Panc1 (cell line): ENCODE results near the gene EGR1. TPM values are rescaled to one million over a fixed set of nuclear protein-coding genes. Genes with fewer than 3 reads are reported as not detected.

Experiments
- ATAC-seq: fragments of 200-7000 bp; cut with Tn5 transposase; 2 replicates; pipeline ENCODE4 v1.9.1; 2020; ENCODE audit warnings: mild to moderate bottlenecking, moderate library complexity
- BruUV-seq: library from RNA; stranded (reverse); fragments of 400-500 nt; replicated peaks from 2 replicates; lab custom pipeline; 2021; lab: Mats Ljungman, UMichigan
- CTCF ChIA-PET: fragments of 300-600 bp; sonication (Branson Sonifier 250); formaldehyde crosslinking; loops from one replicate; lab custom pipeline; 2022; ENCODE audit warnings: antibody characterized with exemption; lab: Charles Lee
- POLR2A ChIA-PET: fragments of 300-600 bp; sonication (Branson Sonifier 250); formaldehyde crosslinking; loops from one replicate; lab custom pipeline; 2022; ENCODE audit warnings: antibody characterized with exemption; lab: Charles Lee
- DNase-seq: peaks from one replicate; pipeline ENCODE4 v3.0.0-alpha.2; 2010; ENCODE audit warnings: low read depth, low spot score
- H3K27ac ChIP-seq: 2 replicates; pipeline ENCODE4 v1.5.1; 2011; ENCODE audit warnings: mild to moderate bottlenecking, low read length, inconsistent platforms
- H3K27me3 ChIP-seq: fragments of 200-500 bp; sonication (Bioruptor generic); 2 replicates; pipeline ENCODE4 v1.6.0; 2014; ENCODE audit warnings: low read length, inconsistent platforms; ENCODE audit not compliant: control insufficient read depth, insufficient read depth
- H3K36me3 ChIP-seq: fragments of 200-500 bp; sonication (Bioruptor generic); 2 replicates; pipeline ENCODE4 v1.5.1; 2014; ENCODE audit warnings: inconsistent platforms, mild to moderate bottlenecking, low read length, moderate library complexity; ENCODE audit not compliant: control insufficient read depth, insufficient read depth
- H3K4me1 ChIP-seq: 2 replicates; pipeline ENCODE4 v1.5.1; 2011; ENCODE audit warnings: inconsistent platforms, mild to moderate bottlenecking, low read length, moderate library complexity; ENCODE audit not compliant: control insufficient read depth, insufficient read depth
- H3K4me3 ChIP-seq, 2 experiments: 2 replicates each; pipeline ENCODE4 v1.5.1; 2011 to 2012; ENCODE audit warnings: low read depth in 2 of 2, low read length in 2 of 2, mild to moderate bottlenecking in 2 of 2, inconsistent platforms in 1 of 2, moderate library complexity in 1 of 2
- H3K9me3 ChIP-seq: fragments of 200-500 bp; sonication (Bioruptor generic); 2 replicates; pipeline ENCODE4 v1.5.1; 2014; ENCODE audit warnings: low read depth, mild to moderate bottlenecking, inconsistent platforms, low read length, moderate library complexity; ENCODE audit not compliant: control insufficient read depth, insufficient read depth
- POLR2AphosphoS5 ChIP-seq: IDR thresholded peaks from 2 replicates; pipeline ENCODE4 v1.6.1; 2012; ENCODE audit warnings: mild to moderate bottlenecking, low read depth, low read length, moderate library complexity
- SIN3A ChIP-seq: IDR thresholded peaks from 2 replicates; pipeline ENCODE4 v1.6.1; 2012; ENCODE audit warnings: low read depth, mild to moderate bottlenecking, low read length, moderate library complexity, borderline replicate concordance; ENCODE audit not compliant: insufficient read depth
- TCF7L2 ChIP-seq: IDR thresholded peaks from 2 replicates; pipeline ENCODE4 v1.6.1; 2011; ENCODE audit warnings: mild to moderate bottlenecking, low read depth, low read length, inconsistent platforms
- in situ Hi-C: cut with HindIII; loops from 2 replicates; pipeline ENCODE4 v1.10.0; 2016; ENCODE audit warnings: low sequenced_read_pairs, low pct_unique_long_range_greater_than_20kb
- intact Hi-C: fragments of 100-400 bp; cut with micrococcal nuclease; formaldehyde crosslinking; loops from one replicate; pipeline ENCODE4 v1.10.0; 2022; ENCODE audit not compliant: unreplicated experiment
- total RNA-seq: library from RNA; stranded (reverse); gene quantifications from one replicate; pipeline ENCODE4 v1.2.1, GENCODE V29; 2021; ENCODE audit not compliant: unreplicated experiment
- TF ChIP-seq, protein P1 (sequence below): fragments of 450-650 bp; IDR thresholded peaks from 2 replicates; pipeline ENCODE4 v1.5.1; 2017; ENCODE audit warnings: mild to moderate bottlenecking
- TF ChIP-seq, protein P2 (sequence below), 2 experiments: IDR thresholded peaks; 2 replicates each; pipeline ENCODE4 v1.6.1; 2011 to 2012; ENCODE audit warnings: low read depth in 2 of 2, control low read depth in 1 of 2, low read length in 1 of 2, mild to moderate bottlenecking in 1 of 2, moderate library complexity in 1 of 2; ENCODE audit not compliant: insufficient read depth in 1 of 2

EGR1 gene
- total RNA-seq, 1 experiment from 2014 or later = 12.0 TPM

DNA sequence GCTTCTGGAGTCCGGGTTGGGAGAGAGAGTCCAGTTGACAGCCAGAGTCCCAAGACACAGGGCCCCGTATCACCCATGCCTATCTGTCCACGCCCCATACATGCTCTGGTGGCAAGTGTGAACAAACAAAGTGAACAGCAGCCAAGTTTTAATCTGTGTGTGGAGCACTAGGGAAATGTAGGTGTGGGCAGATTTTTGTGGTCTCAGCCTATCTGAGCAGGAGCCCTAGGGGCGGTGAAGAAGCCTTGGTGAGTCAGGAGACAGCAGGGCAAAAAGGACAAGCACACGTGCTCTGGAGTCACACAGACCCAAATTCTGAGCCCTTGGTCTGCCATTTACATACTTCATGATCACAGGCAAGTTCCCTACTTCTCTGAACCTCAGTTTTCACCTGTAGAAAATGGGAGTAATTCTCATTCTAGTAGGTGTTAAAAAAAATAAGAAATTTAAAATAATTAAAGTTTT is 23.2 kb downstream of the EGR1 start:
- no peaks in the 10 kb centered on the region for H3K27me3 ChIP-seq
- ChIA-PET CTCF (no interaction called here), POLR2A (no interaction called here)
- TF ChIP-seq POLR2AphosphoS5 = no peak
- TF ChIP-seq, protein P1, sequence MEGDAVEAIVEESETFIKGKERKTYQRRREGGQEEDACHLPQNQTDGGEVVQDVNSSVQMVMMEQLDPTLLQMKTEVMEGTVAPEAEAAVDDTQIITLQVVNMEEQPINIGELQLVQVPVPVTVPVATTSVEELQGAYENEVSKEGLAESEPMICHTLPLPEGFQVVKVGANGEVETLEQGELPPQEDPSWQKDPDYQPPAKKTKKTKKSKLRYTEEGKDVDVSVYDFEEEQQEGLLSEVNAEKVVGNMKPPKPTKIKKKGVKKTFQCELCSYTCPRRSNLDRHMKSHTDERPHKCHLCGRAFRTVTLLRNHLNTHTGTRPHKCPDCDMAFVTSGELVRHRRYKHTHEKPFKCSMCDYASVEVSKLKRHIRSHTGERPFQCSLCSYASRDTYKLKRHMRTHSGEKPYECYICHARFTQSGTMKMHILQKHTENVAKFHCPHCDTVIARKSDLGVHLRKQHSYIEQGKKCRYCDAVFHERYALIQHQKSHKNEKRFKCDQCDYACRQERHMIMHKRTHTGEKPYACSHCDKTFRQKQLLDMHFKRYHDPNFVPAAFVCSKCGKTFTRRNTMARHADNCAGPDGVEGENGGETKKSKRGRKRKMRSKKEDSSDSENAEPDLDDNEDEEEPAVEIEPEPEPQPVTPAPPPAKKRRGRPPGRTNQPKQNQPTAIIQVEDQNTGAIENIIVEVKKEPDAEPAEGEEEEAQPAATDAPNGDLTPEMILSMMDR = no peak
- TF ChIP-seq SIN3A = no peak
- H3K36me3 ChIP-seq = no peaks in the 10 kb centered on the region
- ATAC-seq (no peak), DNase-seq (no peak)
- H3K4me1 ChIP-seq = peaks cover 4% of the 10 kb centered on the region; the same call in 1 of the 2 replicates
- in situ Hi-C loops (no loop called here), intact Hi-C loops (no loop called here)
- no peak overlapping the region for H3K4me3 ChIP-seq
- BruUV-seq = no TSS peak
- H3K9me3 ChIP-seq = no peaks in the 10 kb centered on the region
- H3K27ac ChIP-seq = no peak overlapping the region

DNA sequence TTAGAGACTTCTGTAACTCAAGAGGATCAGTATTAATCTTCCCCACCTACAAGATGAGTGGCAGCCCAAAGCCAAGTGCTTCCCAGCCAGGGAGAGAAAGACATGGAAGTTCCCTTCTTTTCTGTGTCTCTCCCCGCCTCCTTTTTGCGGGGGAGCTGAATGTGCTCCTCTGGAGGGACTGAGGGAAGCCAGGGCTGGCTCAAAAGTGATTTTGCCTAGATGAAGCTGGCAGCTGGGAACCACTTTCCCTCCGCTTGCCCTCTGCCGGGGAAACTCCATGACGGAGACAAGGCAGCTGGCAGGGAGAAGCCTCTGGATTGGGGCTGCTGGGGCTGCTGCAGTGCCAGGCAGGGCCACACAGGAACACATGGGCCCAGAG is 24.4 kb downstream of the EGR1 start:
- peaks cover 4% of the 10 kb centered on the region; the same call in 1 of the 2 replicates for H3K4me1 ChIP-seq
- no peak overlapping the region for H3K4me3 ChIP-seq
- no TSS peak for BruUV-seq
- CTCF ChIA-PET = no interaction called here
- no peaks in the 10 kb centered on the region for H3K9me3 ChIP-seq
- H3K27ac ChIP-seq = no peak overlapping the region
- no peaks in the 10 kb centered on the region for H3K36me3 ChIP-seq
- DNase-seq (no peak), ATAC-seq (no peak)
- TF ChIP-seq, protein P2, sequence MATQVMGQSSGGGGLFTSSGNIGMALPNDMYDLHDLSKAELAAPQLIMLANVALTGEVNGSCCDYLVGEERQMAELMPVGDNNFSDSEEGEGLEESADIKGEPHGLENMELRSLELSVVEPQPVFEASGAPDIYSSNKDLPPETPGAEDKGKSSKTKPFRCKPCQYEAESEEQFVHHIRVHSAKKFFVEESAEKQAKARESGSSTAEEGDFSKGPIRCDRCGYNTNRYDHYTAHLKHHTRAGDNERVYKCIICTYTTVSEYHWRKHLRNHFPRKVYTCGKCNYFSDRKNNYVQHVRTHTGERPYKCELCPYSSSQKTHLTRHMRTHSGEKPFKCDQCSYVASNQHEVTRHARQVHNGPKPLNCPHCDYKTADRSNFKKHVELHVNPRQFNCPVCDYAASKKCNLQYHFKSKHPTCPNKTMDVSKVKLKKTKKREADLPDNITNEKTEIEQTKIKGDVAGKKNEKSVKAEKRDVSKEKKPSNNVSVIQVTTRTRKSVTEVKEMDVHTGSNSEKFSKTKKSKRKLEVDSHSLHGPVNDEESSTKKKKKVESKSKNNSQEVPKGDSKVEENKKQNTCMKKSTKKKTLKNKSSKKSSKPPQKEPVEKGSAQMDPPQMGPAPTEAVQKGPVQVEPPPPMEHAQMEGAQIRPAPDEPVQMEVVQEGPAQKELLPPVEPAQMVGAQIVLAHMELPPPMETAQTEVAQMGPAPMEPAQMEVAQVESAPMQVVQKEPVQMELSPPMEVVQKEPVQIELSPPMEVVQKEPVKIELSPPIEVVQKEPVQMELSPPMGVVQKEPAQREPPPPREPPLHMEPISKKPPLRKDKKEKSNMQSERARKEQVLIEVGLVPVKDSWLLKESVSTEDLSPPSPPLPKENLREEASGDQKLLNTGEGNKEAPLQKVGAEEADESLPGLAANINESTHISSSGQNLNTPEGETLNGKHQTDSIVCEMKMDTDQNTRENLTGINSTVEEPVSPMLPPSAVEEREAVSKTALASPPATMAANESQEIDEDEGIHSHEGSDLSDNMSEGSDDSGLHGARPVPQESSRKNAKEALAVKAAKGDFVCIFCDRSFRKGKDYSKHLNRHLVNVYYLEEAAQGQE (IDR thresholded peaks at IDR 0.05; ENCODE audit: insufficient read depth in 1 of 2, low read depth in 2 of 2, low read length in 1 of 2) = no peak
- no peak for TF ChIP-seq POLR2AphosphoS5
- TF ChIP-seq, protein P1 = no peak
- no peak for TF ChIP-seq TCF7L2
- TF ChIP-seq SIN3A = no peak
- POLR2A ChIA-PET = no interaction called here
- intact Hi-C loops (no loop called here), in situ Hi-C loops (no loop called here)
- H3K27me3 ChIP-seq = no peaks in the 10 kb centered on the region
